ENCODE results near the gene DDX1.

DNA sequence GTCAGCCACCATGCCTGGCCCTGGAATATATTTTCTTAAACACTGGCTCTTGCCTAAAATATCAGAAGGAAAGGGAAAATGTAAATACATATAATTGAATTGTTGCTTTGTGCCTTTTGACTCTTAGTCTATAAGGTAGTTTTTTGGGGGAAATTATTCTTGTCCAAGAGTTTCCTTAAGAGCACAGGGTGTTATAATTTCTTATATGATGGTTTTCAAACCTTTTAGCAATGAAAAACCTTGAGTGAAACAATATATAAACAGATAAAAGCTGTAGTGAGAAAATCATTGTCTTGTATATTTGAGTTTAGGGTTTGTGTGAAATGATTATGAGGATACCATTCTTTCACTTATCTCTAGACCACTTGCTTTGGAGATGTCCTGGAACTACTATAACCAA, 40.2 kb downstream of the DDX1 start:
- TF ChIP-seq POLR2A (IDR thresholded peaks at IDR 0.05) = no peak
- TF ChIP-seq, protein P1, sequence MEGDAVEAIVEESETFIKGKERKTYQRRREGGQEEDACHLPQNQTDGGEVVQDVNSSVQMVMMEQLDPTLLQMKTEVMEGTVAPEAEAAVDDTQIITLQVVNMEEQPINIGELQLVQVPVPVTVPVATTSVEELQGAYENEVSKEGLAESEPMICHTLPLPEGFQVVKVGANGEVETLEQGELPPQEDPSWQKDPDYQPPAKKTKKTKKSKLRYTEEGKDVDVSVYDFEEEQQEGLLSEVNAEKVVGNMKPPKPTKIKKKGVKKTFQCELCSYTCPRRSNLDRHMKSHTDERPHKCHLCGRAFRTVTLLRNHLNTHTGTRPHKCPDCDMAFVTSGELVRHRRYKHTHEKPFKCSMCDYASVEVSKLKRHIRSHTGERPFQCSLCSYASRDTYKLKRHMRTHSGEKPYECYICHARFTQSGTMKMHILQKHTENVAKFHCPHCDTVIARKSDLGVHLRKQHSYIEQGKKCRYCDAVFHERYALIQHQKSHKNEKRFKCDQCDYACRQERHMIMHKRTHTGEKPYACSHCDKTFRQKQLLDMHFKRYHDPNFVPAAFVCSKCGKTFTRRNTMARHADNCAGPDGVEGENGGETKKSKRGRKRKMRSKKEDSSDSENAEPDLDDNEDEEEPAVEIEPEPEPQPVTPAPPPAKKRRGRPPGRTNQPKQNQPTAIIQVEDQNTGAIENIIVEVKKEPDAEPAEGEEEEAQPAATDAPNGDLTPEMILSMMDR (IDR thresholded peaks at IDR 0.05) = no peak

Measured in adrenal gland (tissue), 5 donors.